Heart right ventricle (tissue), 16 donors: ENCODE data around the gene ZFYVE9. TPM values are rescaled to one million over a fixed set of nuclear protein-coding genes. Genes with fewer than 3 reads are reported as not detected.

ENCODE experiments used
- ATAC-seq, 8 donors: fragments of 200-7000 bp; cut with Tn5 transposase; one replicate each; pipeline ENCODE4 v1.9.1; 2020; ENCODE audit warnings: mild to moderate bottlenecking in 8 of 8, moderate library complexity in 8 of 8, moderate number of reproducible peaks in 1 of 8
- DNase-seq, 2 donors: peaks; one replicate each; pipeline ENCODE4 v3.0.0-alpha.2; 2020
- H3K27ac ChIP-seq, 10 donors: fragments of 200-600 bp; sonication (generic) in 2 of 10; one replicate each; pipeline versions ENCODE4 v1.5.0 to v1.8.0; 2020 to 2022; ENCODE audit warnings: mild to moderate bottlenecking in 3 of 10
- H3K27me3 ChIP-seq, 7 donors: fragments of 200-600 bp; one replicate each; pipeline ENCODE4 v1.8.0; 2021 to 2022; ENCODE audit warnings: mild to moderate bottlenecking in 2 of 7
- H3K36me3 ChIP-seq, 9 donors: fragments of 200-600 bp; sonication (generic) in 1 of 9; one replicate each; pipeline versions ENCODE4 v1.5.0 to v1.8.0; 2020 to 2022; ENCODE audit warnings: mild to moderate bottlenecking in 2 of 9
- H3K4me1 ChIP-seq, 9 donors: fragments of 200-600 bp; sonication (generic) in 1 of 9; one replicate each; pipeline versions ENCODE4 v1.5.0 to v1.8.0; 2020 to 2022; ENCODE audit warnings: mild to moderate bottlenecking in 4 of 9
- H3K4me3 ChIP-seq, 10 donors: fragments of 200-600 bp; sonication (generic) in 2 of 10; one replicate each; pipeline versions ENCODE4 v1.5.0 to v1.8.0; 2020 to 2022; ENCODE audit warnings: mild to moderate bottlenecking in 7 of 10, moderate library complexity in 2 of 10
- H3K9me3 ChIP-seq, 11 donors: fragments of 200-600 bp in 10 of 11; sonication (generic) in 2 of 11; one replicate each; pipeline versions ENCODE4 v1.5.0 to v1.8.0; 2013 to 2022; ENCODE audit warnings: mild to moderate bottlenecking in 2 of 11, control low read depth in 1 of 11, moderate library complexity in 1 of 11
- whole genome bisulfite sequencing, 2 donors: extraction: QIAGEN DNeasy Blood & Tissue Kit; methylation state at CpG; one replicate each; pipeline ENCODE4 v1.1.7; 2013; ENCODE audit warnings: inconsistent platforms in 1 of 2; 5-methylcytosine and 5-hydroxymethylcytosine counted together
- intact Hi-C, 10 donors: fragments of 100-400 bp; cut with DNase I; formaldehyde crosslinking; loops; one replicate each; pipeline versions ENCODE4 v1.11.1 to v1.14.2; 2022
- polyA plus RNA-seq, 2 donors: library from polyadenylated mRNA; stranded (reverse); fragments of 200-250 nt; gene quantifications; one replicate each; pipeline ENCODE4 v1.2.3, GENCODE V29; 2013
- total RNA-seq, 10 donors: library from RNA; stranded (reverse); fragmentation: NEBNext Ultra II Directional in 3 of 10; extraction: Animal tissue kit (Norgen Biotek cat#: 25700) in 3 of 10; gene quantifications; one replicate each; pipeline versions ENCODE4 v1.2.1 to v1.2.4, GENCODE V29; 2021 to 2023
- TF ChIP-seq, protein P1 (sequence below), 9 donors: fragments of 200-600 bp; sonication (generic) in 2 of 9; IDR thresholded peaks; one replicate each; pipeline versions ENCODE4 v1.5.0 to v1.8.0; 2021 to 2022; ENCODE audit warnings: antibody characterized with exemption in 9 of 9, mild to moderate bottlenecking in 5 of 9, moderate library complexity in 1 of 9
- donor health status: Arrhythmogenic right ventricular cardiomyopathy.
- donor health status: ischemic (EF 13 %, LVEDD 7.1; RV severe dilation, severe dysfunction).
- donor health status: healthy with polysubstance abuse.
- donor health status: DM: no; HTN: yes; CAD: no.
- donor health status: DM: no; HTN: no; CAD: no.
- donor health status: ischemic (EF 25% LVEDD 6.9; RV normal size, moderate dysfunction).
- donor health status: ischemic (EF 25% LVEDD 5.7; RV mildly dilated, moderate dysfunction).
- donor health status: healthy.
- donor health status: DM: yes; HTN: yes; CAD: no.
- donor health status: Ischemic cardiomyopathy.
- donor health status: ischemic (EF 35%, LVEDD 5.7; RV mildly dilated, moderate dysfunction).
- donor health status: nonischemic (EF 11% LVEDD 7.7; RV severe dilation, severe dysfunction).
- donor health status: DM: yes; HTN: yes; CAD: no.
- donor health status: PGD.
- donor health status: ischemic (EF 29% LVEDD 5.4; RV normal size, mild dysfunction).
- donor health status: nonischemic (EF 23%, LVEDD 6.1; RV moderate dilation, normal function).

ZFYVE9 gene
- total and polyA plus RNA-seq, 12 donors = 2.6 to 22.2 (median 15.6) TPM

DNA sequence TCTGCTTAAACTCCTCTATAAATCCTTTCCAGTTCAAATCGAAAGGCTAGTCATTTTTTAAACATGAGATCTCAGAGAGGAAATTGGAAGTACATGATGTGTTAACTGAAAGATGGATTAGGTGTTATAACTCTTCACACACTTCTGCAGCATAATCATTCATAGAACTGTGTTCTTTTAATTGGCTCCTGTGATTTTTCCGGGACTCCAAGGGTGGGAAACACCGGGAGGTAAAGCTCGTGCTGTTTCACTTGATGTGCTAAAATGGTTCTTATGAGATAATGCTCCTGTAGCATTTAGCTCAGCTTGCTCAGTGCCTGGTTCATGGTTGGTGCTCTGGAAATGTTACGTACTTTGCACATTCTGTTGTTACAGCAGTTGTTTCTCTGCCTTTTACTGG lies 183.9 kb downstream of the ZFYVE9 start:
- Histone ChIP-seq H3K9me3 (no peaks in the 10 kb centered on the region), H3K4me1 (peaks cover 0 to 3% (median 0%) of the 10 kb centered on the region in 9 donors), H3K4me3 (no peak overlapping the region), H3K27me3 (no peaks in the 10 kb centered on the region), H3K27ac (no peak overlapping the region), H3K36me3 (peaks cover 0 to 7% (median 0%) of the 10 kb centered on the region in 9 donors)
- TF ChIP-seq, protein P1, sequence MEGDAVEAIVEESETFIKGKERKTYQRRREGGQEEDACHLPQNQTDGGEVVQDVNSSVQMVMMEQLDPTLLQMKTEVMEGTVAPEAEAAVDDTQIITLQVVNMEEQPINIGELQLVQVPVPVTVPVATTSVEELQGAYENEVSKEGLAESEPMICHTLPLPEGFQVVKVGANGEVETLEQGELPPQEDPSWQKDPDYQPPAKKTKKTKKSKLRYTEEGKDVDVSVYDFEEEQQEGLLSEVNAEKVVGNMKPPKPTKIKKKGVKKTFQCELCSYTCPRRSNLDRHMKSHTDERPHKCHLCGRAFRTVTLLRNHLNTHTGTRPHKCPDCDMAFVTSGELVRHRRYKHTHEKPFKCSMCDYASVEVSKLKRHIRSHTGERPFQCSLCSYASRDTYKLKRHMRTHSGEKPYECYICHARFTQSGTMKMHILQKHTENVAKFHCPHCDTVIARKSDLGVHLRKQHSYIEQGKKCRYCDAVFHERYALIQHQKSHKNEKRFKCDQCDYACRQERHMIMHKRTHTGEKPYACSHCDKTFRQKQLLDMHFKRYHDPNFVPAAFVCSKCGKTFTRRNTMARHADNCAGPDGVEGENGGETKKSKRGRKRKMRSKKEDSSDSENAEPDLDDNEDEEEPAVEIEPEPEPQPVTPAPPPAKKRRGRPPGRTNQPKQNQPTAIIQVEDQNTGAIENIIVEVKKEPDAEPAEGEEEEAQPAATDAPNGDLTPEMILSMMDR (IDR thresholded peaks at IDR 0.05) = no peak
- 76 to 77% methylated on average over 5 of the region's 5 CpGs for WGBS, 2 donors
- DNase-seq = no peak
- intact Hi-C loops = no loop called here
- no peak for ATAC-seq

DNA sequence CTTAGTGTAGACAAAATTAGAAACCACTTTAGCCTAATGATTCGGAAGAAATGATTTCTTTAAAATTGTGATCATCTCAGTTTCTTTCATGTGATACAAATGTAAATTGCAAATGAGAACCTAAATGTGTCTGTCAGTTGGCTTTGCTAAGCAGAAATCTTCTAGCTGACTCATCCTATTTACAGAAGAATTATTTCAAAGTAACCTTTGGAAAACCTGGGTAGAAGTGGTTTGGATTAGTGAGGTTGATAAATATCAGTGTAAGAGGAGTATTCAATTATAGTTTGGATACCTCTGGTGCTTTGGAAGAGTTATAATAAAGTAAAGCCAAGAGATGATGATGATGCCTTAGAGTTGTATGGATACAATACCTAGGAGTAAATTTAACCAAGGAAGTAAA lies 186.7 kb downstream of the ZFYVE9 start:
- H3K27ac ChIP-seq = no peak overlapping the region
- ATAC-seq (no peak), DNase-seq (no peak)
- peaks cover 0 to 15% (median 0%) of the 10 kb centered on the region in 9 donors for H3K36me3 ChIP-seq
- 93 to 97% methylated on average over 1 of the region's 1 CpG for WGBS, 2 donors
- TF ChIP-seq, protein P1 (IDR thresholded peaks at IDR 0.05) = no peak
- H3K4me3 ChIP-seq = no peak overlapping the region
- no peaks in the 10 kb centered on the region for H3K9me3 ChIP-seq
- peaks cover 0 to 3% (median 0%) of the 10 kb centered on the region in 9 donors for H3K4me1 ChIP-seq
- intact Hi-C loops = no loop called here
- H3K27me3 ChIP-seq = no peaks in the 10 kb centered on the region

DNA sequence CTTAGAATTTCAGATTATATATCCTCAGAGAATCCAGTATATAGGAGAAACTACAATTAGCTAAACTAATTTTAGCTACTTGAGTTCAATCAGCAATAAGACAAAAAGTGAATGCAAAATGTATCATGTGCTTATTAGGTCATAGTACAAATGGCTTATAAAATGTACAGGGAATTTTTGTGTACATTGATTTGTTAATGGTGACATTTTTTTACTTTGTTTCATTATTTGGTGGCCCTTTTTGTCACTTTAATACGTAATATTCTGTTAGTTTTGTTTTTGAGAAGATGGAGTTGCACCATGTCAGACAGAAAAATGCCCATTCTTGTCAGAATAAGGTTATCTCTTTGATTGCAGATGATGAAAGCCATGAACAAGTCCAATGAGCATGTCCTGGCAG lies 190.5 kb downstream of the ZFYVE9 start:
- Histone ChIP-seq H3K27me3 (no peaks in the 10 kb centered on the region), H3K4me1 (peaks cover 0 to 7% (median 0%) of the 10 kb centered on the region in 9 donors), H3K4me3 (no peak overlapping the region), H3K27ac (no peak overlapping the region), H3K9me3 (no peaks in the 10 kb centered on the region), H3K36me3 (peaks cover 0 to 50% (median 0%) of the 10 kb centered on the region in 9 donors)
- intact Hi-C loops = no loop called here
- TF ChIP-seq, protein P1 (IDR thresholded peaks at IDR 0.05) = no peak
- WGBS, 2 donors = 97 to 98% methylated on average over 1 of the region's 1 CpG
- DNase-seq (no peak), ATAC-seq (no peak)

DNA sequence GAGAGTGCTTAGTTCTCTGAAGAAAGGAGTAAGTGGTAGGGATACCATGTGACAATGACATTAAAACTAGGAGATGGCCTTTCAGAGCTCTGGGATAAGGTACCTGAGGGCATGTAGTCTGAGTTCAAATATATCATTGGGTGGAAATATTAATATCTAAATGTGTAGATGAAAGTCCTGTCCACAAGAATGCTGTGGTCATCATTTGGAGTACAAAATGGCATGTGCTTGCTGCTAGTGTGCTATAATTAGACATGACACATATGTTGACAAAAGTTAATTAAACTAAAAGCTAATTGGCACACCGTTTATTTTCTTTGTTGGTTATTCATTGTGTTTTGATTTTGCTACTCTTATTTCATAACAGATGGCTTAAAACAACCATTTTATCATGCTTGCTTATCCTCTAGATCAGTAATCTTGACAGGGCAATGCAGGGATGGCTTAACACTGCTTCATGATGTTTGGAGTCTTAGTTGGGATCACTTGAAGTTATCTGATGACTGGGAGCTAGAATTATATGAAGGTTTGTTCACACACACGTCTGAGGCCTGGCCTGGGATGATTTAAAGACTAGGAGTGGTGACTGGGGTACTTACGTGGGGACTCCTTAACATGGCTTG lies 193.1 kb downstream of the ZFYVE9 start:
- 90 to 91% methylated on average over 3 of the region's 3 CpGs for WGBS, 2 donors
- Histone ChIP-seq H3K36me3 (peaks cover 0 to 76% (median 14%) of the 10 kb centered on the region in 9 donors), H3K9me3 (no peaks in the 10 kb centered on the region)

More for the DNA sequence above, 193.1 kb downstream of the ZFYVE9 start:
- peaks cover 0 to 7% (median 0%) of the 10 kb centered on the region in 9 donors for H3K4me1 ChIP-seq
- no peak overlapping the region for H3K27ac ChIP-seq
- no peak overlapping the region for H3K4me3 ChIP-seq
- no peak for DNase-seq
- ATAC-seq = no peak
- no peaks in the 10 kb centered on the region for H3K27me3 ChIP-seq
- TF ChIP-seq, protein P1 (IDR thresholded peaks at IDR 0.05) = no peak
- intact Hi-C loops = no loop called here
